ENCODE results near the gene CFAP45. TPM values are rescaled to one million over a fixed set of nuclear protein-coding genes. Genes with fewer than 3 reads are reported as not detected.

The CFAP45 gene
- total and polyA plus RNA-seq, 2 experiments from 2014 or later = 0.36 TPM; not detected in 1

- TF ChIP-seq REST (IDR thresholded peaks at IDR 0.05; ENCODE audit: unreplicated experiment) (no peak), ZNF114 (CRISPR knock-in tag; IDR thresholded peaks at IDR 0.05) (no peak), CTCF (conservative IDR thresholded peaks at IDR 0.05; ENCODE audit: low read depth in 2 of 2) (peak; percentile 45 to 64)
These were observed 70.7 kb downstream of the CFAP45 start (continued) for GRCh38 chr1:159829273-159829634.

DNA sequence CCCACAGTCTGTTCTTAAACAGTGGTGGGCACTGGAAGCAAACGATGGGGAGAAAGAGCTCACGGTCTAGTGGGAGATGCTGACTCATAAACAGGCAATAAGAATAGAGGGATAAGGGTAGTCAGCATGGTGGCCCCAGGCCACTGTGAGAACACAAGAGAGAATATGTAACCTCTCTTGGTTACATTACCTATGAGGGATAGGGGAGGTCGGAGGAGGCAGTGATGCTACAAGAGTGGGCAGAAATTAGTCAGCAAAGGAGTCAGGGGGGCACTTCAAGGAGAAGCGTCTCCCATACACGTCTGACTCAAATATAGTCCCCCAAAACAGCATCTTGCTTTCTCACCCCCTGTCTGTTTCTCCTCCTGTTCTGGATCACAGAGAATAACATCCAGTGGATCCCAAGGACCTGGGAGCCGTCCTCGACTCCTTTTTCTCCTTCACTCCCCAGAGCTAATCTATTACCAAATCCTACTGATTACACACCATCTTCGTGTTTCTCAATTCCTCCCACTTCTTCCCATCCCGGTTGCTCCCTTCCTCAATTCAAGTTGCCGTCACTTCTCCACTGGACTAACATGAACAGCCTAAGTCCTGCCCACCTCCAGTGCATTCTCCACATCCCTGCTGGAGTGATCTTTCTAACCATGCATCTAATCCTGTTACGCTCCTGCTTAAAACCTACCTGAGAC, 71.2 kb downstream of the CFAP45 start:
- Histone ChIP-seq H3K4me3 (no peak overlapping the region), H3K36me3 (ENCODE audit: insufficient read depth) (no peaks in the 10 kb centered on the region), H3K4me2 (no peak overlapping the region), H3K4me1 (ENCODE audit: insufficient read depth) (no peaks in the 10 kb centered on the region; the same call in 1 of the 2 replicates), H3K27ac (ENCODE audit: low read depth) (no peak overlapping the region), H3K79me2 (replicated peaks; ENCODE audit: insufficient read depth) (no peaks in the 10 kb centered on the region), H4K20me1 (replicated peaks; ENCODE audit: insufficient read depth) (no peaks in the 10 kb centered on the region), H3K27me3 (ENCODE audit: insufficient read depth) (no peaks in the 10 kb centered on the region), H3F3A (replicated peaks; ENCODE audit: low read depth) (no peaks in the 10 kb centered on the region), H2AFZ (no peak overlapping the region), H3K9me2 (ENCODE audit: insufficient read depth) (no peaks in the 10 kb centered on the region)
- H3K4me1 Mint-ChIP-seq = peaks cover 14% of the 10 kb centered on the region
- H3K36me3 Mint-ChIP-seq (ENCODE audit: low read depth) = no peaks in the 10 kb centered on the region
- ATAC-seq (no peak), DNase-seq (ENCODE audit: low spot score) (no peak)
- H3K4me3 Mint-ChIP-seq = no peak overlapping the region
- no peaks in the 10 kb centered on the region; the same call in 1 of the 3 replicates for H3K9me3 Mint-ChIP-seq
- H3K27me3 Mint-ChIP-seq (ENCODE audit: insufficient read depth, low read depth, poor library complexity) = peaks cover 7% of the 10 kb centered on the region
- H3K27ac Mint-ChIP-seq = no peak overlapping the region
- TF ChIP-seq CREB1 (CRISPR knock-in tag; IDR thresholded peaks at IDR 0.05; ENCODE audit: low read depth) = no peak
- no peak for TF ChIP-seq ZNF114 (CRISPR knock-in tag; IDR thresholded peaks at IDR 0.05)
- no peak for TF ChIP-seq EZH2 (IDR thresholded peaks at IDR 0.05; ENCODE audit: low read depth, unreplicated experiment)
- TF ChIP-seq POLR2AphosphoS5 (IDR thresholded peaks at IDR 0.05; ENCODE audit: low read depth) = no peak

GRCh38 chr1:159828176-159828575, 71.8 kb downstream of the CFAP45 start:
- no peak overlapping the region for H3K27ac ChIP-seq (ENCODE audit: low read depth)
- no peaks in the 10 kb centered on the region; the same call in 1 of the 2 replicates for H3K4me1 ChIP-seq (ENCODE audit: insufficient read depth)
- Mint-ChIP-seq H3K27ac (no peak overlapping the region), H3K27me3 (ENCODE audit: insufficient read depth, low read depth, poor library complexity) (peaks cover 6% of the 10 kb centered on the region), H3K36me3 (ENCODE audit: low read depth) (no peaks in the 10 kb centered on the region), H3K9me3 (no peaks in the 10 kb centered on the region; the same call in 1 of the 3 replicates), H3K4me1 (peaks cover 14% of the 10 kb centered on the region), H3K4me3 (no peak overlapping the region)
- no peak overlapping the region for H3K4me2 ChIP-seq
- no peaks in the 10 kb centered on the region for H3K9me2 ChIP-seq (ENCODE audit: insufficient read depth)
- DNase-seq (ENCODE audit: low spot score) = no peak
- H3K36me3 ChIP-seq (ENCODE audit: insufficient read depth) = no peaks in the 10 kb centered on the region
- H3K4me3 ChIP-seq = no peak overlapping the region
- no peaks in the 10 kb centered on the region for H3F3A ChIP-seq (replicated peaks; ENCODE audit: low read depth)
- no peaks in the 10 kb centered on the region for H3K27me3 ChIP-seq (ENCODE audit: insufficient read depth)
- ATAC-seq = no peak
- no peaks in the 10 kb centered on the region for H4K20me1 ChIP-seq (replicated peaks; ENCODE audit: insufficient read depth)
- H2AFZ ChIP-seq = no peak overlapping the region
- no peaks in the 10 kb centered on the region for H3K79me2 ChIP-seq (replicated peaks; ENCODE audit: insufficient read depth)
- TF ChIP-seq POLR2AphosphoS5 (IDR thresholded peaks at IDR 0.05; ENCODE audit: low read depth) = no peak
- TF ChIP-seq EZH2phosphoT487 (IDR thresholded peaks at IDR 0.05; ENCODE audit: unreplicated experiment) = no peak
- TF ChIP-seq CTCF (conservative IDR thresholded peaks at IDR 0.05; ENCODE audit: low read depth in 2 of 2) = no peak
- TF ChIP-seq ZNF331 (CRISPR knock-in tag; IDR thresholded peaks at IDR 0.05; ENCODE audit: low read depth) = no peak

Data from GM23338 (cell line).